ENCODE data around the gene MSN.

Gene MSN

GRCh38 chrX:65689377-65689776 lies 21.9 kb downstream of the MSN start:
- Mint-ChIP-seq H3K4me3 (peak overlapping the region; percentile 49), H3K27ac (peak overlapping the region; percentile 89), H3K9me3 (no peaks in the 10 kb centered on the region), H3K4me1 (peaks cover 76% of the 10 kb centered on the region), H3K36me3 (peaks cover 90% of the 10 kb centered on the region)
- ATAC-seq, result no peak
- no peak for DNase-seq (ENCODE audit: low spot score in 2 of 2)

- Mint-ChIP-seq H3K27ac (peak overlapping the region; percentile 89), H3K4me3 (peak overlapping the region; percentile 49), H3K4me1 (peaks cover 80% of the 10 kb centered on the region), H3K36me3 (peaks cover 90% of the 10 kb centered on the region), H3K9me3 (no peaks in the 10 kb centered on the region)
- ATAC-seq (no peak), DNase-seq (ENCODE audit: low spot score in 2 of 2) (no peak)
Observed at GRCh38 chrX:65690057-65690855, 22.8 kb downstream of the MSN start.

- Mint-ChIP-seq H3K9me3 (no peaks in the 10 kb centered on the region), H3K27ac (peak overlapping the region; percentile 89), H3K36me3 (peaks cover 83% of the 10 kb centered on the region), H3K4me3 (peak overlapping the region; percentile 71), H3K4me1 (peaks cover 76% of the 10 kb centered on the region)
- no peak for DNase-seq (ENCODE audit: low spot score in 2 of 2)
- no peak for ATAC-seq
Observed at GRCh38 chrX:65695849-65696449, 28.5 kb downstream of the MSN start.

- Mint-ChIP-seq H3K4me1 (peaks cover 83% of the 10 kb centered on the region), H3K4me3 (peak overlapping the region; percentile 71), H3K36me3 (peaks cover 86% of the 10 kb centered on the region), H3K27ac (peak overlapping the region; percentile 89), H3K9me3 (no peaks in the 10 kb centered on the region)
- no peak for DNase-seq (ENCODE audit: low spot score in 2 of 2)
- no peak for ATAC-seq
Observed at GRCh38 chrX:65696613-65697012, 29.2 kb downstream of the MSN start.

- peak overlapping the region; percentile 71 for H3K4me3 Mint-ChIP-seq
Observed at GRCh38 chrX:65697211-65697641, 29.8 kb downstream of the MSN start.

GRCh38 chrX:65697915-65698796 lies 30.7 kb downstream of the MSN start:
- H3K9me3 Mint-ChIP-seq, result no peaks in the 10 kb centered on the region
- DNase-seq (ENCODE audit: low spot score in 2 of 2) (peak; percentile 30 to 77), ATAC-seq (peak; percentile 95)
- H3K27ac Mint-ChIP-seq, result peak overlapping the region; percentile 89
- peak overlapping the region; percentile 71 for H3K4me3 Mint-ChIP-seq
- peaks cover 81% of the 10 kb centered on the region for H3K4me1 Mint-ChIP-seq
- peaks cover 88% of the 10 kb centered on the region for H3K36me3 Mint-ChIP-seq

More at GRCh38 chrX:65697211-65697641, 29.8 kb downstream of the MSN start:
- H3K9me3 Mint-ChIP-seq, result no peaks in the 10 kb centered on the region
- peaks cover 88% of the 10 kb centered on the region for H3K36me3 Mint-ChIP-seq
- ATAC-seq, result no peak
- H3K27ac Mint-ChIP-seq, result peak overlapping the region; percentile 89
- DNase-seq (ENCODE audit: low spot score in 2 of 2), result no peak
- H3K4me1 Mint-ChIP-seq, result peaks cover 80% of the 10 kb centered on the region

GRCh38 chrX:65702956-65703355 lies 35.5 kb downstream of the MSN start:
- no peaks in the 10 kb centered on the region for H3K9me3 Mint-ChIP-seq
- peak overlapping the region; percentile 22 for H3K4me3 Mint-ChIP-seq
- peaks cover 76% of the 10 kb centered on the region for H3K4me1 Mint-ChIP-seq
- H3K27ac Mint-ChIP-seq, result peak overlapping the region; percentile 64
- peaks cover 98% of the 10 kb centered on the region for H3K36me3 Mint-ChIP-seq
- no peak for DNase-seq (ENCODE audit: low spot score in 2 of 2)
- ATAC-seq, result no peak

- ATAC-seq (no peak), DNase-seq (ENCODE audit: low spot score in 2 of 2) (no peak)
- peak overlapping the region; percentile 58 for H3K4me3 Mint-ChIP-seq
- H3K9me3 Mint-ChIP-seq, result no peaks in the 10 kb centered on the region
- H3K27ac Mint-ChIP-seq, result peak overlapping the region; percentile 96
- H3K36me3 Mint-ChIP-seq, result peaks cover 96% of the 10 kb centered on the region
- peaks cover 62% of the 10 kb centered on the region for H3K4me1 Mint-ChIP-seq
Observed at GRCh38 chrX:65705439-65705838, 38.0 kb downstream of the MSN start.

- H3K4me1 Mint-ChIP-seq, result peaks cover 54% of the 10 kb centered on the region
- peak; percentile 29 to 77 for DNase-seq (ENCODE audit: low spot score in 2 of 2)
- ATAC-seq, result peak; percentile 95
Observed at GRCh38 chrX:65706041-65706828, 38.8 kb downstream of the MSN start.

GRCh38 chrX:65707151-65707550 lies 39.7 kb downstream of the MSN start:
- DNase-seq (ENCODE audit: low spot score in 2 of 2) (no peak), ATAC-seq (no peak)
- H3K27ac Mint-ChIP-seq, result peak overlapping the region; percentile 96
- no peaks in the 10 kb centered on the region for H3K9me3 Mint-ChIP-seq
- peak overlapping the region; percentile 58 for H3K4me3 Mint-ChIP-seq
- peaks cover 52% of the 10 kb centered on the region for H3K4me1 Mint-ChIP-seq
- peaks cover 85% of the 10 kb centered on the region for H3K36me3 Mint-ChIP-seq

More at GRCh38 chrX:65706041-65706828, 38.8 kb downstream of the MSN start:
- H3K27ac Mint-ChIP-seq, result peak overlapping the region; percentile 96
- H3K9me3 Mint-ChIP-seq, result no peaks in the 10 kb centered on the region
- peak overlapping the region; percentile 58 for H3K4me3 Mint-ChIP-seq
- H3K36me3 Mint-ChIP-seq, result peaks cover 89% of the 10 kb centered on the region

- DNase-seq (ENCODE audit: low spot score in 2 of 2) (no peak), ATAC-seq (no peak)
- no peak overlapping the region for H3K27ac Mint-ChIP-seq
- no peak overlapping the region for H3K4me3 Mint-ChIP-seq
- H3K4me1 Mint-ChIP-seq, result peaks cover 41% of the 10 kb centered on the region
- H3K36me3 Mint-ChIP-seq, result peaks cover 74% of the 10 kb centered on the region
- no peaks in the 10 kb centered on the region for H3K9me3 Mint-ChIP-seq
Observed at GRCh38 chrX:65712005-65712806, 44.8 kb downstream of the MSN start.

- DNase-seq (ENCODE audit: low spot score in 2 of 2) (no peak), ATAC-seq (no peak)
- Mint-ChIP-seq H3K4me1 (peaks cover 64% of the 10 kb centered on the region), H3K27ac (peak overlapping the region; percentile 65), H3K9me3 (no peaks in the 10 kb centered on the region), H3K36me3 (peaks cover 92% of the 10 kb centered on the region), H3K4me3 (no peak overlapping the region)
Observed at GRCh38 chrX:65718538-65718937, 51.1 kb downstream of the MSN start.

- peak overlapping the region; percentile 83 for H3K27ac Mint-ChIP-seq
- ATAC-seq, result no peak
- DNase-seq (ENCODE audit: low spot score in 2 of 2), result no peak
- H3K4me1 Mint-ChIP-seq, result peaks cover 73% of the 10 kb centered on the region
- peaks cover 95% of the 10 kb centered on the region for H3K36me3 Mint-ChIP-seq
- H3K9me3 Mint-ChIP-seq, result no peaks in the 10 kb centered on the region
- peak overlapping the region; percentile 20 for H3K4me3 Mint-ChIP-seq
Observed at GRCh38 chrX:65720381-65720964, 53.0 kb downstream of the MSN start.

Data from stimulated activated effector memory CD8-positive, alpha-beta T cell treated with anti-CD3 and anti-CD28 coated beads, Interleukin-12 subunit alpha, Interleukin-12 subunit beta, amount 100 ng/mL, for 72 hours (primary cell).